ENCODE results near the gene SLC16A3.

The SLC16A3 gene

DNA sequence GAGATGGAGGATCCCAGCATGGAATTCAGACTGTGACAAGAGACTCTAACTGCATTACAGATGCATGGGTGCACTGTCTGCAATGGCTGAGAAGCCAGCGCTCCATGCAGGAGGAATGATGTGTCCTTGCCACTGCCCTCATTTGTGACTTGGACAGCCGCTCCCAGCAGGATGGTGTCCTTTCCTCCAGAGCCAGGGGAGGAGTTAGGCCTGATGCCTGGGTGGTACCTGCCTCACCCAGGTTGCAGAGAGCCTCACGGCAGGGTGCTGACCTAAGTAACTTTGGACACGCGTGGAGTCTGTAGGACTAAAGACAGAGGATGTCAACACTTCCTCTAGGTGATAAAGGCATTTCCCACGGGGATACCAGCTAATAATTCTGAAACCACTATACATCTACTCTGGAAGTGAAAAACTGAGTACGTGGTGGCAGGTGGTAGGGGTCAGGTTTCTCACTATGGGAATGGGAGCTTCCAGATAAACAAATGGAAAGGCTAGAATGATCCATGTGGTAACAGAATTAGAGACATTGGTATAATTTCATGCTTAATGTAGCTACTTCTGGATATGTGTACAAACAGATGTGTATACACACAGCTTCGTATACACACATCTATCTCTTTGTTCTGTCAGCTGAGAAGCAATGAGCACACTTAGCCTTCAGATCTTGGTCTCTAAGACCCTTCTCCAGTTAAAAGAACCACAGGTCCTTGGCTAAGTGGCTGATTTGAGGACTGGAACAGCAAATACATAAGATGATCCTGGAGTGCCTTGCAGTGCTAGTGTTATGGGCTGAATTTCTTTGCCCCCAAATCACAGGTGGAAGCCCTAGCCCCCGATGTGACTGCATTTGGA, 58.4 kb downstream of the SLC16A3 start:
- DNase-seq (ENCODE audit: low read depth) = no peak

GRCh38 chr17:82287868-82288801, 59.3 kb downstream of the SLC16A3 start:
- DNase-seq (ENCODE audit: low read depth) = no peak
